ENCODE measurements around the gene DCDC2. TPM values are rescaled to one million over a fixed set of nuclear protein-coding genes. Genes with fewer than 3 reads are reported as not detected.

Gene DCDC2
- total RNA-seq, 3 donors from 2014 or later: 0.20 TPM; not detected in 2

GRCh38 chr6:24131751-24132150, 226.1 kb downstream of the DCDC2 start:
- ATAC-seq (no peak), DNase-seq (no peak)
- Mint-ChIP-seq H3K4me3 (no peak overlapping the region), H3K4me1 (ENCODE audit: low read depth) (no peaks in the 10 kb centered on the region), H3K27me3 (ENCODE audit: low read depth) (peaks cover 8% of the 10 kb centered on the region), H3K36me3 (ENCODE audit: insufficient read depth) (no peaks in the 10 kb centered on the region), H3K9me3 (peaks cover 14% of the 10 kb centered on the region)

GRCh38 chr6:24127316-24127715, 230.5 kb downstream of the DCDC2 start:
- Mint-ChIP-seq H3K4me1 (ENCODE audit: low read depth) (peaks cover 6% of the 10 kb centered on the region), H3K4me3 (no peak overlapping the region), H3K36me3 (ENCODE audit: insufficient read depth) (no peaks in the 10 kb centered on the region), H3K27me3 (ENCODE audit: low read depth) (peaks cover 32% of the 10 kb centered on the region), H3K9me3 (peaks cover 10% of the 10 kb centered on the region)
- no peak for DNase-seq
- no peak for ATAC-seq

GRCh38 chr6:24126586-24127192, 231.2 kb downstream of the DCDC2 start:
- Mint-ChIP-seq H3K9me3 (peaks cover 10% of the 10 kb centered on the region), H3K27me3 (ENCODE audit: low read depth) (peaks cover 32% of the 10 kb centered on the region), H3K36me3 (ENCODE audit: insufficient read depth) (no peaks in the 10 kb centered on the region), H3K4me3 (no peak overlapping the region), H3K4me1 (ENCODE audit: low read depth) (peaks cover 6% of the 10 kb centered on the region)
- no peak for ATAC-seq
- DNase-seq: no peak

GRCh38 chr6:24125980-24126379, 231.9 kb downstream of the DCDC2 start, which contains the start of gene NRSN1:
Gene NRSN1, plus strand, starts transcription at chr6:24126215. Its CDS starts 8,113 bp downstream, at chr6:24134328.
- Mint-ChIP-seq H3K4me1 (ENCODE audit: low read depth) (peaks cover 6% of the 10 kb centered on the region), H3K27me3 (ENCODE audit: low read depth) (peaks cover 29% of the 10 kb centered on the region), H3K36me3 (ENCODE audit: insufficient read depth) (no peaks in the 10 kb centered on the region), H3K9me3 (peaks cover 10% of the 10 kb centered on the region), H3K4me3 (no peak within 1 kb of the TSS)
- DNase-seq (no peak), ATAC-seq (no peak)

GRCh38 chr6:24122139-24122538, 235.7 kb downstream of the DCDC2 start:
- H3K4me1 Mint-ChIP-seq (ENCODE audit: low read depth): peaks cover 6% of the 10 kb centered on the region
- peaks cover 27% of the 10 kb centered on the region for H3K27me3 Mint-ChIP-seq (ENCODE audit: low read depth)
- H3K9me3 Mint-ChIP-seq: peaks cover 4% of the 10 kb centered on the region
- no peak overlapping the region for H3K4me3 Mint-ChIP-seq
- ATAC-seq (no peak), DNase-seq (no peak)
- no peaks in the 10 kb centered on the region for H3K36me3 Mint-ChIP-seq (ENCODE audit: insufficient read depth)

Other genes with a start within 250 kb of the DCDC2 start
- gene NRSN1, start 231.8 kb downstream of the DCDC2 start, total RNA-seq: not detected
- 10 to 100 TPM; 23.6 to 28.5 (median 25.0) TPM for gene MRS2, start 44.9 kb upstream of the DCDC2 start, total RNA-seq
- under 1 TPM; 0.38 to 0.87 (median 0.45) TPM for gene GPLD1, start 131.5 kb upstream of the DCDC2 start, total RNA-seq
- 10 to 100 TPM; 10.4 to 12.4 (median 11.2) TPM for gene ALDH5A1, start 136.9 kb upstream of the DCDC2 start, total RNA-seq